ENCODE results near the gene C13orf46.
"Not testable (repeated sequence)": the region's sequence is repeated elsewhere in the genome, so short reads cannot be mapped to it uniquely, and the experiment has no call there.

The C13orf46 gene

GRCh38 chr13:113995051-113995601, 21.2 kb upstream of the C13orf46 start:
- DNase-seq: no peak

- DNase-seq: no peak
These were observed 18.6 kb upstream of the C13orf46 start for GRCh38 chr13:113992276-113993005.

- DNase-seq: no peak
These were observed 17.9 kb upstream of the C13orf46 start for GRCh38 chr13:113991676-113992179.

- DNase-seq: peak in 12 of 58 donors; percentile 2 to 52 (median 18)
These were observed 17.4 kb upstream of the C13orf46 start for GRCh38 chr13:113991191-113991669.

GRCh38 chr13:113990321-113990837, 16.5 kb upstream of the C13orf46 start:
- no peak for DNase-seq

GRCh38 chr13:113989585-113990300, 15.9 kb upstream of the C13orf46 start:
- DNase-seq: no peak

GRCh38 chr13:113988859-113989258, 15.0 kb upstream of the C13orf46 start:
- not testable (repeated sequence) for DNase-seq

GRCh38 chr13:113982296-113982661, 8.4 kb upstream of the C13orf46 start:
- DNase-seq: no peak

GRCh38 chr13:113981611-113982295, 7.9 kb upstream of the C13orf46 start:
- no peak for DNase-seq

- DNase-seq: peak in 1 of 58 donors; percentile 28
These were observed 7.3 kb upstream of the C13orf46 start for GRCh38 chr13:113981194-113981605.

- no peak for DNase-seq
These were observed 6.7 kb upstream of the C13orf46 start for GRCh38 chr13:113980489-113981064.

- DNase-seq: no peak
These were observed 6.1 kb upstream of the C13orf46 start for GRCh38 chr13:113979791-113980471.

- DNase-seq: no peak
These were observed 5.0 kb upstream of the C13orf46 start for GRCh38 chr13:113978741-113979481.

GRCh38 chr13:113977976-113978375, 4.1 kb upstream of the C13orf46 start:
- no peak for DNase-seq

- no peak for DNase-seq
These were observed 3.1 kb upstream of the C13orf46 start for GRCh38 chr13:113976711-113977684.

- no peak for DNase-seq
These were observed 1.5 kb upstream of the C13orf46 start for GRCh38 chr13:113975416-113975815.

- no peak for DNase-seq
These were observed 717 bp upstream of the C13orf46 start for GRCh38 chr13:113974304-113975281.
